GM18861 (cell line): ENCODE results near the gene GRID2.
"Not testable (repeated sequence)": the region's sequence is repeated elsewhere in the genome, so short reads cannot be mapped to it uniquely, and the experiment has no call there.

Experiments
- ATAC-seq: cut with Tn5 transposase; IDR thresholded peaks from one replicate; pipeline ENCODE4 v1.9.1; 2021; ENCODE audit not compliant: unreplicated experiment

Gene GRID2

GRCh38 chr4:92303621-92304027, at the start of gene GRID2:
TSS of gene GRID2 (plus strand) at chr4:92303966.
- ATAC-seq, result no peak

GRCh38 chr4:92253986-92254671, 49.6 kb upstream of the GRID2 start:
- no peak for ATAC-seq

DNA sequence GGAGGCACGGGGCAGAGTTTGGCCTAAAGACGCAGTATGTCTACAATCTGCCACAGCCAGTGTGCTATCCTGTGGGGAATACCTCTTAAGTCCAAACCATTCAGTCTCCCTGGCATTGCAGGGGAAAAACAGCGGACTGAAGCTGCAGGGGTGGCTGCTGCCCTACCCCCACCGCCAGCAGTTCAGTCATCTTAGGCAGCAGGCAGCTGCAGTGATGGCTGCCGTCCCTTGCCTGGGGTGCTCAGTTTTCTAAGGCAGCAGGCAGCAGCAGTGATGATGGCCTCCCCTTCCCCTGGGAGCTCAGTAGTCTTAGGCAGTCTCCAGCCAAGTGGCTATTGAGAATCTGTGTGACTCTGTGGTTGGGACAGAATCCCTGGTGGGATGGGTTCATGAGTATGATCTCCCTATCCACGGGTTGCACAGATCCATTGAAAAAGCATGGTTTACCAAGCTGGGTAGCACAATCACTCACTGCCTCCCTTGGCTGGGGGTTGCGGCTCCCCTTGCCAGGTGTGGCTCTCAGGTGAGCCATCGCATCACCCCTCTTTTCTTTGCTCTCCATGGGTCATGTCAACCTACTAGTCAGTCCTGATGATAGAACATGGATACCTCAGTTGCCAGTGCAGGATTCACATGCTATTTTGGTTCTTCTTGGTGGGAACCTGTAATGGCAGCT, 48.9 kb upstream of the GRID2 start:
- no peak for ATAC-seq

DNA sequence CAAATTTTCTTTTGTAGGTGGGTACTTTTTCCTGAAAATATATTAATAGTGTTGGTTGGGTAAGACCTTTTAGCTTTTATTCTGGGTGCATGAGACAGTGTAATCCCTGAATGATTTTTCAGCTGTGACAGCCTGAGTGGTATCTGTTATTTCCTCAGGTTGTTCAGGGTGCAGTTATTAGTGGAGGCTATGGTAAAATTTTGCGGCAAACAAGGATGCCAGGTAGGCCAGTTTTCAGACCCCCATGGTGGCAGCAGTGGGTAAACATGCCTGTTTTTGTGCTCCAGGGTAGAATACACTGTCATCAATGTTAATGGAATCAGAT, 47.9 kb upstream of the GRID2 start:
- ATAC-seq, result no peak

DNA sequence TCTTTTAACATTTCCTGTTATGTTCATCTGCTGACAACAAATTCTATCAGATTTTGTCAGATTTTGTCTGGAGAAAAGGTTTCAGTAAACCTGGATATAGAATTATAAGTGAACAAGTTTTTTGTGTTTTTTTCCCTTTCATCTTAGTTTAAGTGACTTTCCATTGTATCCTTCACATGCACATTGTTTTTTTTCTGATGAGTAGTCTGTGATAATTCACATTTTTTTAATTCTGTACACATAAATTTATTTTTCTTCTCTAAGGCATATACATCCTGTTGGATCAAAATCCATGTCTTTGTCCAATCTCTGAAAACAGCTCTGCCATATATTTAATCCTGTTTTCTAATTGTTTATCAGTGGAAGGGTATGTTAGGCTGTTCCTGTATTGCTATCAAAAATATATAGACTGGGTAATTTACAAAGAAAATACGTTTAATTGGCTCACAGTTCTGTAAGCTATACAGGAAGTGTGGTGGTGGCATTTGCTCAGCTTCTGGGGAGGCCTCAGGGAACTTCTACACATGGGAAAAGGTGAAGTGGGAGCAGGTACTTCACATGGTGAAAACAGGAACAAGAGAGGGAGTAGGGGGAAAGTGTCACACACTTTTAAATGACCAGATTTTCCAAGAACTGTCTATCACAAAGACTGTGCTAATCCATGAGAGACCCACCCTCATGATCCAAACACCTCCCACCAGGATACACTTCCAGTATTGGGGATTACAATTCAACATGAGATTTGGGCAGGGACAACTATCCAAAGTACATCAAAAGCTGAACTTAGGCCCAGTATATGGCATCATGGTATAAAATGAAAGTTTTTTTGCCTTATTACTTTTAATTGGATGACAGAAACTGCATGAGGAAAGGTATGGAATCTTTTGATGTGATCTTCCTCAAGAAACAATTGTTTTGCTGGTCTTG, 45.6 kb upstream of the GRID2 start:
- ATAC-seq, result no peak

GRCh38 chr4:92261256-92261655, 42.5 kb upstream of the GRID2 start:
- no peak for ATAC-seq

- ATAC-seq, result no peak
Observed at GRCh38 chr4:92262371-92262770, 41.4 kb upstream of the GRID2 start.

DNA sequence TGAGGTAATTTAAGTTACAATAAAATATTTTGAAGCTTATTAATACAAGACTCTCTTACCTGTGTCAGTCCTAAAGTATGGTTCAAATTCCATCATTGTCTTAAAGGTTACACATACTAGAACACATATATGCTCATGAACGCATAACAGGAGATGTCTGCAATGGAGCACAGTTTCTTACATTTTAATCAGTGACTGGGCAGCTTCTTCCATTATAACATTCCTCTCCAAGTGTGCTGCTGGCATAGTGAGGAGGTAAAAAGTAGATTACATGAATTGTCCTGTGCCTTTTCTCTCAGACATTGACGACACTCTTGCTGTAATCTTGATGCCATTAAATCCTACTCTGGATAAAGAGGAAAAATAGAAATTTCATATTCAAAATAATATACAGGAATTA, 40.8 kb upstream of the GRID2 start:
- ATAC-seq, result no peak

DNA sequence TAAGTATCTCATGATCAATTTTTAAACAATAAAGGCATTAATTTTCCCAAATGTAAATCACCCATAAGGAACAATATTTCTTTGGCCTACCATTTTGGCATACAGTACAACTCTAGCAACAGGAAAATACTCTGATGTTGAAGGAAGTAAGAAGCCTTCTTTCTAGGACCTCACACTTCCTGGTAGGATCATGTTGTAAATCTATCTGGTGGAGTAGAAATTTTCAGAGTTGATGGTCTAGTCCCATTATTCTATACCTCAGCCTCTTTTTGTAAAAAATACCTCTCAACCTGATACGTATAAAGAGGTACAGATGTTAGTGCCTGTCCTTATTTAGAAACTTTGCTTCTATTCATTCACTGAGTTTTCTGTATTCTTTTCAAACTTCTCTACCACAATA, 40.2 kb upstream of the GRID2 start:
- no peak for ATAC-seq

DNA sequence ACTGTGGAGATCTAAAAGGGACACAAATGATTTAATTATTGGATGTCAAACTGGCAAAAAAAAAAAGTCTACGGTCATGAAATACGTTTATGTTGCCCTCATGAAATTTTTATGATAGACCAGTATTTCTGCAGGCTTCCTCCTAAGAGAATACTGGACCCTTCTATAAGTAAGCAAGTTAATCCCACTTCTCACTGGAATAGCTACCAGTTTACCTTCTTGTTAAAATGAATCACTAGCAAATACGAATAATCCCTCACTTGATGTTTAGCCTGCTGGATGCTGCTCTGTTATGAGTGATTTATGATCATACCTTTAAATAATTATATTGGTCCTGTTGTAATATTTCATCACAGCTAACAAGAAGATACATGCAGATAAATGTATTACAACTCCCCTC, 39.6 kb upstream of the GRID2 start:
- ATAC-seq, result no peak

- no peak for ATAC-seq
Observed at GRCh38 chr4:92265021-92265420, 38.7 kb upstream of the GRID2 start.

DNA sequence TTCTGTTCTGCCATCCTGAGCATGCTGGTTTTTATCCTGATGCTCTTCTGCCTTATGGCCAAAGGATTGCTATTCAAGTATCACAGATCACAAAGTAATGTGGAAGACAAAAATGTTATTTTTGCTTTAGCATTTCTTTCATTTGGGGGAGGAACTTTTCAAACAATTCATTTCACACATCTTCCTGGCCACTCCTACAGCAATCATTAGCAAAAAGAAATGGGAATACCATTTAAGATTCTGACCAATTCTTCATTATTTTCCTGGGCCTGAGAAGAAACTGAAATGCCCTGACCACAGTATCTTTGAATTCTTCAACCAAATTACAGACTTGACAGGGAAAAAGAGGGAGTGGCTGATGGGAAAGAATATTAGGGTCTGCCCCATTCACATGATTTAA, 38.0 kb upstream of the GRID2 start:
- ATAC-seq, result no peak

- ATAC-seq, result no peak
Observed at GRCh38 chr4:92266521-92266920, 37.2 kb upstream of the GRID2 start.

GRCh38 chr4:92268642-92269041, 35.1 kb upstream of the GRID2 start:
- ATAC-seq, result no peak

DNA sequence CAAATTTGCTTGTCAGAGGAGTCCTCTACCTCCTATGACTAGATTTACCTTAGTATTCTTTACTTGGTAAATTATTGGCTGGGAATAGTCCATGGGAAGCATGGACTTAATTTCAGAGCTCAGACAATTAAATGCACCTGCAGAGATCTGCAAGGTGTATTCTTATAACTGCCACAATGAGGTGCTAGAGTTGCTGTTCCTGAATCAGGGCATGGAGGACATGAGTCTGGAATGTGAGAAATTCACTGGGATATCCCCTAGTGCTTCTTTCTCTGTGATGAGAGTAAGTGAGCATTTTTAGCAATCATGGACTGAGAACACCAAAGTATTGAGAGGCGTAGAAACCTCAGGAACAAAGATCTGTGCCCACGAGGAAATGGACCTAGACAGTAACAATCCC, 32.9 kb upstream of the GRID2 start:
- no peak for ATAC-seq

GRCh38 chr4:92271551-92271950, 32.2 kb upstream of the GRID2 start:
- ATAC-seq, result not testable (repeated sequence)

DNA sequence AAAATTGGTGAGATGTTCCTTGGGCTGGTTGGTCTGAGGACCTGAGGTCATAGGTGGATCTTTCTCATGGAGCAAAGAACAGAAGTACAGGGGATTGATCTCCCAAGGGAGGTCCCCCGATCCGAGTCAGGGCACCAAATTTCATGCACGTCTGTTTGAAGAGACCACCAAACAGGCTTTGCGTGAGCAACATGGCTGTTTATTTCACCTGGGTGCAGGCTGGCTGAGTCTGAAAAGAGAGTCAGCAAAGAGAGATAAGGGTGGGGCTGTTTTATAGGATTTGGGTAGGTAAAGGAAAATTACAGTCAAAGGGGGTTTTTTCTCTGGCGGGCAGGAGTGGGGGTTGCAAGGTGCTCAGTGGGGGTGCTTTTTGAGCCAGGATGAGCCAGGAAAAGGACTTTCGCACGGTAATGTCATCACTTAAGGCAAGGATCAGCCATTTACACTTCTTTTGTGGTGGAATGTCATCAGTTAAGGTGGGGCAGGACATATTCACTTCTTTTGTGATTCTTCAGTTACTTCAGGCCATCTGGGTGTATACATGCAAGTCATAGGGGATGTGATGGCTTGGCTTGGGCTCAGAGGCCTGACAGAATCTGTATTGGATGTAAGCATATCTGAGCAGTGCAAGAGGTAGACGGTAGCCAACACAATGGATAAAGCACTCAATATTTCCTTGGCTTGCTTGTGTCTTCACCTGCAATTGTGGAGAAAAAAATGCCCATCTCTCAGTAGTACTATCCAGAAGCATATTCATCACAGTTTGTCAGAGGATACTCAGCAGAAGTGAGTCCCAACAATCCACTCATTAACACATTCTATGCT, 26.5 kb upstream of the GRID2 start:
- not testable (repeated sequence) for ATAC-seq

DNA sequence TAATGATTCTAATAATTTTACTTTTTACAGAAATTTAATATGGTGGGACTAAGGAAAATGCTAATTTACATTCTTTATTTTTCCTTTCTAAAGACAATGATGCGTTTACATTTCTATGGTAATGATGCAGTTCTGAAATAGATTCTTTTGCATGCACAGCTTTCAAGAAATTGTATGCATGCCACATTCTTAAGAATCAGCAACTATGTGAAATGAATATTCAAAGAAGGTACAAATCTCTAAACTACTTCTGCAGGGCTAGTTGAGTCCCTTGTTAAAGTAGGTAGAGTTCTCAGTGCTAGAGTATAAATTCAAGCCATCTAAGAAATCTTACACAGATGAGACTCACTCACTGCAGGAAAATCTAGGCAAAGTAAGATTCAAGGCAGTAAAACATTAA, 24.5 kb upstream of the GRID2 start:
- ATAC-seq, result no peak

DNA sequence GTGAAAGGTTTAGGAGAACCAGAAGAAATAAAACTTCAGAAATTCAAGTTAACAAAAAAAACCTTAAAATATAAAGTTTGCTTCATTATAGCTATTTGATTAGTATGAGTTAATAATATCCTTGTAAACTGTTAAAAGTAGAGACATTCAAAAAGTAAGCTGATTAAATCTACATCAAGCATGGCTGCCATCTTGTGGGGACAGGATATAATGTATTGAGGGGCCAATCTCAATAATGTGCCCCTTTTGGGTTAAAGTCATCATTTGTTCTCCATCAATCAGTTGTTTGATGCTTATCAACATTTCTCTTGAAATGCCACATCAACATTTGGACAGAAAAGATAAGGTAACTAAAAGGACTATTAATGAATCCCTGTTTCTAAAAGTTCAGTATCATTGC, 4.6 kb upstream of the GRID2 start:
- ATAC-seq, result no peak

DNA sequence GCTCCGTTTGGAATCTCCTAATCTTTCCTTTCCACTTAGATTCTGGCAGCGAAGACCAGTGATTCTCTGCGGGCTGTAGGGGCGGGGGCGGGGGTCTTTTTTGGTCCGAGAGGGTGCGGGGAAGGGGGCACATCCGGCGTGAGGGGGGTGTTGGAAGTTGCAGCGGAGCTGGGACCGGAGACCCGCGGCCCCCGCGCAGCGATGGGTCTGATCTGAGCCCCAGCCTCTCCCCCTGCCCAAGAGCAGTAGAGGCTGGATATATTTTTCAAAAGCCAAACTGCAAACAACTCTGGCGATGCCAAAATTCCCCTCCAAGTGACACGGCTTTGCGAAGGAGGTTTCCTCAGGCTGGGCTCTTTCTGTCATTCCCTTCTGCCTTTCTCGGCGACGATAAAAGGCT, 355 bp downstream of the GRID2 start:
- no peak for ATAC-seq

DNA sequence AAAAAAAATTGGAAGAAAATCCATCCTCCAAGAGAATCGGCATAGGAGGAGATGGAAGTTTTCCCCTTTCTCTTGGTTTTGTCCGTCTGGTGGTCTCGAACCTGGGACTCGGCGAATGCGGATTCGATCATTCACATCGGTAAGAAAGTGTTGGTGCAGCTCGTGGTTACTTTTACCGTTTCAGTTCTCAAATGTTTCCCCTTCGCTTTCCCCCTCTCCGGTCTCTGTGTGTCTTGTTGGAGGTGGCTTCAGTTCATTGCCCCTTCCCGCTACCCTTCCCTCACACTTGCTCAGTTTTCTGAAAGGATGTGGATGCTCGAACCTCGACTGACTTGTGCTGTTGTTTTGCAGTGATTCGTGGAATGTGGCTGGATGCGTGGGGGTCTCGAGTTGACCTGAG, 840 bp downstream of the GRID2 start:
- no peak for ATAC-seq
